Measurements from ENCODE around the gene TGM1. TPM values are rescaled to one million over a fixed set of nuclear protein-coding genes. Genes with fewer than 3 reads are reported as not detected.

TGM1 gene
- total RNA-seq, 6 donors from 2014 or later = 9.1 to 29.2 (median 11.1) TPM

DNA sequence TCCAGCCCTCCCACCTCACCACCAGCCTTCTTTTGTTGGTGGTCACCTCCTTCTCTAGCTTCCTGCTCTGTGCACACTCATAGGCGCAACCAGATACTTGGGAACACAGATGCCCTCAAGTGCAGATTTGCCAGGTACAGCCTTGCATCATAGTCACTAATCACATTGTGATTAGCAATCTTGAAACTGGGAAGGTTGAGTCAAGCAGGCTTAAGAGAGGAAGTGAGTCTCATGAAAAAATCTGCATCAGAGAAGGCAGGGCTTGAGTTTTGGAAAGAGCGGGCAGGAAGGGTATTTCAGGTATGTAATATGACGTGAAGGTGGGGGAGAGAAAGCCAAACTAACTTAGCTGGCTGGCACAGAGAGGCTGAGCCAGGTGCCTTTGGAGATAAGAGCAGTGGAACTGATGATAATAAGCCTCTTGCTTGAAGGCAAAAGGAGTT is 11.1 kb upstream of the TGM1 start:
- peaks cover 0 to 8% (median 5%) of the 10 kb centered on the region in 4 donors for H3K36me3 ChIP-seq
- H3K4me1 ChIP-seq = peaks cover 19 to 57% (median 53%) of the 10 kb centered on the region in 4 donors
- H3K27me3 ChIP-seq = no peaks in the 10 kb centered on the region
- peak; percentile 14 to 71 for ATAC-seq (ENCODE audit: low FRiP score in 2 of 2)
- TF ChIP-seq EP300 (IDR thresholded peaks at IDR 0.05) (peak in 2 of 4 donors; percentile 37 to 90), POLR2AphosphoS5 (IDR thresholded peaks at IDR 0.05) (peak; percentile 52 to 74), POLR2A (IDR thresholded peaks at IDR 0.05) (peak in 1 of 4 donors; percentile 36)
- TF ChIP-seq, protein P1, sequence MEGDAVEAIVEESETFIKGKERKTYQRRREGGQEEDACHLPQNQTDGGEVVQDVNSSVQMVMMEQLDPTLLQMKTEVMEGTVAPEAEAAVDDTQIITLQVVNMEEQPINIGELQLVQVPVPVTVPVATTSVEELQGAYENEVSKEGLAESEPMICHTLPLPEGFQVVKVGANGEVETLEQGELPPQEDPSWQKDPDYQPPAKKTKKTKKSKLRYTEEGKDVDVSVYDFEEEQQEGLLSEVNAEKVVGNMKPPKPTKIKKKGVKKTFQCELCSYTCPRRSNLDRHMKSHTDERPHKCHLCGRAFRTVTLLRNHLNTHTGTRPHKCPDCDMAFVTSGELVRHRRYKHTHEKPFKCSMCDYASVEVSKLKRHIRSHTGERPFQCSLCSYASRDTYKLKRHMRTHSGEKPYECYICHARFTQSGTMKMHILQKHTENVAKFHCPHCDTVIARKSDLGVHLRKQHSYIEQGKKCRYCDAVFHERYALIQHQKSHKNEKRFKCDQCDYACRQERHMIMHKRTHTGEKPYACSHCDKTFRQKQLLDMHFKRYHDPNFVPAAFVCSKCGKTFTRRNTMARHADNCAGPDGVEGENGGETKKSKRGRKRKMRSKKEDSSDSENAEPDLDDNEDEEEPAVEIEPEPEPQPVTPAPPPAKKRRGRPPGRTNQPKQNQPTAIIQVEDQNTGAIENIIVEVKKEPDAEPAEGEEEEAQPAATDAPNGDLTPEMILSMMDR (IDR thresholded peaks at IDR 0.05) = no peak
- WGBS, 2 donors = 39 to 44% methylated on average over 3 of the region's 3 CpGs
- H3K27ac ChIP-seq = peak overlapping the region; percentile 96 to 99 (median 97)
- DNase-seq = peak in 1 of 2 donors; percentile 79
- no peaks in the 10 kb centered on the region for H3K9me3 ChIP-seq
- no peak overlapping the region for H3K4me3 ChIP-seq

- TF ChIP-seq, protein P1 (IDR thresholded peaks at IDR 0.05) = peak in 2 of 6 experiments; percentile 8 to 20
- TF ChIP-seq POLR2A (IDR thresholded peaks at IDR 0.05) (no peak), POLR2AphosphoS5 (IDR thresholded peaks at IDR 0.05) (no peak), EP300 (IDR thresholded peaks at IDR 0.05) (no peak)
- ATAC-seq (ENCODE audit: low FRiP score in 2 of 2) (no peak), DNase-seq (peak in 1 of 2 donors; percentile 43)
- H3K4me3 ChIP-seq = no peak overlapping the region
- 44 to 68% methylated on average over 3 of the region's 3 CpGs for WGBS, 2 donors
- H3K27me3 ChIP-seq = no peaks in the 10 kb centered on the region
- no peaks in the 10 kb centered on the region for H3K9me3 ChIP-seq
- peak overlapping the region; percentile 96 to 99 (median 97) for H3K27ac ChIP-seq
- H3K36me3 ChIP-seq = peaks cover 0 to 14% (median 9%) of the 10 kb centered on the region in 4 donors
- H3K4me1 ChIP-seq = peaks cover 15 to 54% (median 48%) of the 10 kb centered on the region in 4 donors
Measured at GRCh38 chr14:24273422-24273998, 10.5 kb upstream of the TGM1 start.

DNA sequence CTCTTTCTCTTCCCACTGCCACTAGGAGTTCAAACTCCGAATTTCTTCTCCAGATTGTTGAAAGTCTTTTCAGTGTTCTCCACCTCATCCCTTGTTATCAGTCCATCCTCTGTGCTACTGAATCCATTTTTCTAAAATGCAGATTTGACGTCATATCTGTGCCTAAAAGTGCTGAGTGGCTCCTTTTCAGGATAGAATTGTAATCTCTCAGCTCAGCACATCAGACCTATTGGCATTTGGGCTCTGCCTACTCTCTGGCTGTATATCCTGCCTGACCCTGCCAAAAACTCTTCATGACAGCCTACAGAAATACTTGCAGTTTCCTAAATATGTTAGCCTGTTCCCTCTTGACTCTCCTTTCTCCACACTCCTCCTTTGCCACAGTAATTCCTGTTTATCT is 9.5 kb upstream of the TGM1 start:
- Histone ChIP-seq H3K4me3 (no peak overlapping the region), H3K27ac (peak overlapping the region; percentile 96 to 99 (median 97)), H3K4me1 (peaks cover 13 to 51% (median 44%) of the 10 kb centered on the region in 4 donors), H3K27me3 (no peaks in the 10 kb centered on the region), H3K9me3 (no peaks in the 10 kb centered on the region), H3K36me3 (peaks cover 0 to 24% (median 17%) of the 10 kb centered on the region in 4 donors)
- DNase-seq (no peak), ATAC-seq (ENCODE audit: low FRiP score in 2 of 2) (no peak)
- TF ChIP-seq EP300 (IDR thresholded peaks at IDR 0.05) = peak in 1 of 4 donors; percentile 8
- TF ChIP-seq POLR2AphosphoS5 (IDR thresholded peaks at IDR 0.05) = no peak
- TF ChIP-seq, protein P1 (IDR thresholded peaks at IDR 0.05) = no peak
- WGBS, 2 donors = 75 to 86% methylated on average over 2 of the region's 2 CpGs

DNA sequence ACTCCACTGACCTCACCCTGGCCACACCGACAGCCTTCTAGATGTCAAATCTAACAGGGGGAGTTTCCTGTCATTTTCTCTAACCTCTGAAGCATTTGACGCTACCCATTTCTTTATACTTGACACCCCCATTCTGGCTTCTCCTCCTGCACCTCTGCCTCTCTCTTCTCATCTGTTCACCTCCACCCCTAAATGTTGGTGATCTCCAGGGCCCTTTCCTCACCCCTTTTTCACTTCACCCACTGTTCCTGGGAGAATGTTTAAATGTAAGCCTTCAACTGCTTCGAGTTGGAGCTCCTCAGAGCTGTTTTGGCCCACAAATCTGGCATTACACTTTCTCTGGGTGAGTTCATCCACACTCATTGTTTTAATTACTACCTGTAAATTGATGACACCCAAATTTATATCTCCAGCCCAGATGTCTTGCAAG is 8.9 kb upstream of the TGM1 start:
- Histone ChIP-seq H3K4me3 (peak overlapping the region; percentile 82 to 96 (median 86)), H3K36me3 (peaks cover 2 to 31% (median 22%) of the 10 kb centered on the region in 4 donors), H3K9me3 (no peaks in the 10 kb centered on the region), H3K27ac (peak overlapping the region; percentile 96 to 99 (median 97)), H3K27me3 (no peaks in the 10 kb centered on the region), H3K4me1 (peaks cover 13 to 47% (median 42%) of the 10 kb centered on the region in 4 donors)
- WGBS, 2 donors = 20 to 23% methylated on average over 3 of the region's 3 CpGs
- DNase-seq = no peak
- ATAC-seq (ENCODE audit: low FRiP score in 2 of 2) = no peak
- TF ChIP-seq POLR2A (IDR thresholded peaks at IDR 0.05) (no peak), POLR2AphosphoS5 (IDR thresholded peaks at IDR 0.05) (no peak), EP300 (IDR thresholded peaks at IDR 0.05) (no peak)
- TF ChIP-seq, protein P1 (IDR thresholded peaks at IDR 0.05) = no peak
